Measurements from ENCODE around the gene COPS4. TPM values are rescaled to one million over a fixed set of nuclear protein-coding genes. Genes with fewer than 3 reads are reported as not detected.

COPS4 gene
- total and polyA plus RNA-seq, 12 donors, result 13.4 to 110 (median 45.5) TPM

- no peaks in the 10 kb centered on the region for H3K27me3 ChIP-seq
- no peak overlapping the region for H3K4me3 ChIP-seq
- intact Hi-C loops (cut with DNase I), result no loop called here
- TF ChIP-seq CTCF (IDR thresholded peaks at IDR 0.05) (no peak), POLR2A (IDR thresholded peaks at IDR 0.05) (no peak)
- 77 to 93% (median 89%) methylated on average over 4 of the region's 4 CpGs for WGBS, 4 donors
- peaks cover 0 to 48% of the 10 kb centered on the region in 2 donors for H3K36me3 ChIP-seq (replicated peaks in 1 of 2)
- H3K9me3 ChIP-seq (replicated peaks in 1 of 3), result no peaks in the 10 kb centered on the region
- no peak overlapping the region for H3K27ac ChIP-seq
- no peak for DNase-seq
- H3K4me1 ChIP-seq (replicated peaks in 1 of 2), result no peaks in the 10 kb centered on the region
These were observed 27.8 kb downstream of the COPS4 start for GRCh38 chr4:83062739-83063138.

GRCh38 chr4:83065266-83065665 is 30.3 kb downstream of the COPS4 start:
- intact Hi-C loops (cut with DNase I), result loop anchor here in 1 of 2 donors (5.0 kb wide), 1 partner anchor 192 kb away; no protein-coding TSS in a partner anchor
- no peaks in the 10 kb centered on the region for H3K9me3 ChIP-seq (replicated peaks in 1 of 3)
- H3K4me1 ChIP-seq (replicated peaks in 1 of 2), result no peaks in the 10 kb centered on the region
- H3K4me3 ChIP-seq, result no peak overlapping the region
- H3K27ac ChIP-seq, result no peak overlapping the region
- WGBS, 4 donors, result 82 to 92% (median 83%) methylated on average over 1 of the region's 1 CpG
- DNase-seq, result no peak
- H3K27me3 ChIP-seq, result no peaks in the 10 kb centered on the region
- no peak for TF ChIP-seq POLR2A (IDR thresholded peaks at IDR 0.05)
- TF ChIP-seq CTCF (IDR thresholded peaks at IDR 0.05), result no peak
- H3K36me3 ChIP-seq (replicated peaks in 1 of 2), result peaks cover 0 to 65% of the 10 kb centered on the region in 2 donors

GRCh38 chr4:83067058-83067639 is 32.2 kb downstream of the COPS4 start:
- Histone ChIP-seq H3K4me1 (replicated peaks in 1 of 2) (no peaks in the 10 kb centered on the region), H3K36me3 (replicated peaks in 1 of 2) (peaks cover 0 to 56% of the 10 kb centered on the region in 2 donors), H3K27ac (no peak overlapping the region), H3K9me3 (replicated peaks in 1 of 3) (no peaks in the 10 kb centered on the region), H3K27me3 (no peaks in the 10 kb centered on the region), H3K4me3 (no peak overlapping the region)
- WGBS, 4 donors, result 87 to 92% (median 91%) methylated on average over 10 of the region's 10 CpGs
- intact Hi-C loops (cut with DNase I), result loop anchor here in 1 of 2 donors (5.0 kb wide), 1 partner anchor 190 kb away; no protein-coding TSS in a partner anchor
- TF ChIP-seq CTCF (IDR thresholded peaks at IDR 0.05), result no peak
- no peak for DNase-seq

- WGBS, 4 donors, result 83 to 100% (median 93%) methylated on average over 1 of the region's 1 CpG
- intact Hi-C loops (cut with DNase I), result no loop called here
- DNase-seq, result no peak
- Histone ChIP-seq H3K9me3 (replicated peaks in 1 of 3) (no peaks in the 10 kb centered on the region), H3K4me3 (no peak overlapping the region), H3K4me1 (replicated peaks in 1 of 2) (peaks cover 8 to 12% of the 10 kb centered on the region in 2 donors), H3K27me3 (no peaks in the 10 kb centered on the region), H3K27ac (no peak overlapping the region), H3K36me3 (replicated peaks in 1 of 2) (peaks cover 0 to 38% of the 10 kb centered on the region in 2 donors)
- TF ChIP-seq CTCF (IDR thresholded peaks at IDR 0.05), result no peak
- no peak for TF ChIP-seq POLR2A (IDR thresholded peaks at IDR 0.05)
These were observed 36.1 kb downstream of the COPS4 start for GRCh38 chr4:83071116-83071515.

Measured in adrenal gland (tissue), 12 donors.